GM19193 (cell line): ENCODE results near the gene SNCB.

Experiments used
- POLR2A ChIP-seq: IDR thresholded peaks from 4 replicates; pipeline ENCODE4 v1.6.1; 2011; ENCODE audit not compliant: insufficient read depth, insufficient read length; ENCODE audit errors: extremely low read depth

The SNCB gene

GRCh38 chr5:176609724-176610434, 20.5 kb downstream of the SNCB start, which contains the start of gene GPRIN1:
Gene GPRIN1, minus strand, starts transcription at chr5:176610156. Its CDS starts 10,322 bp downstream, at chr5:176599834.
- peak; percentile 32 for TF ChIP-seq POLR2A

- no peak for TF ChIP-seq POLR2A
Observed at GRCh38 chr5:176608937-176609723, 21.2 kb downstream of the SNCB start.

DNA sequence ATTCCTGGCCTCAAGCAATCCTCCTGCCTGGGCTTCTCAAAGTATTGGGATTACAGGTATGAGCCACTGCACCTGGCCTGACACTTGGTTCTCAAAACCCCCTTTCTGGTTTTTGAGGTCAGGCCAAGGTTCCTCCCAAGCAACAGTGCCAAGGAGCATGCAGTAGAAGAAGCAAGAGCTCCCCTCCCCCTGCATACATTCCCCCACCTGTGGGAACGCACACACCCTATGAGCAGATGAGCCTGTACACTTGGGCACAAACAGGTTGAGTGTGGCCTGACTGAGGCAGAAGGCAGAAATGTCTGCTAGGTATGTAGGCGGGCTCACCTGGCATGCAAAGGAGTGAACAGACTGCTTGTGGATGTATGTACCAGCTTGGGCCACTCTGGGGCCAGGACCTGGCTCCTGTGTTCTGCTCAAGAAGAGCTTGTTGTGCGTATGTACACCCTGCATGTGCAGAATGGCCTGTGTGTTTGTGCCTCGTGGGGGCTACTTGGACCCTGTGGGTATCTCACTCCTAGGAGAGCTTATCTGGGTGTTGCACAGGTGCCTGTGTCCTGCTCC, 22.1 kb downstream of the SNCB start:
- TF ChIP-seq POLR2A, result no peak

DNA sequence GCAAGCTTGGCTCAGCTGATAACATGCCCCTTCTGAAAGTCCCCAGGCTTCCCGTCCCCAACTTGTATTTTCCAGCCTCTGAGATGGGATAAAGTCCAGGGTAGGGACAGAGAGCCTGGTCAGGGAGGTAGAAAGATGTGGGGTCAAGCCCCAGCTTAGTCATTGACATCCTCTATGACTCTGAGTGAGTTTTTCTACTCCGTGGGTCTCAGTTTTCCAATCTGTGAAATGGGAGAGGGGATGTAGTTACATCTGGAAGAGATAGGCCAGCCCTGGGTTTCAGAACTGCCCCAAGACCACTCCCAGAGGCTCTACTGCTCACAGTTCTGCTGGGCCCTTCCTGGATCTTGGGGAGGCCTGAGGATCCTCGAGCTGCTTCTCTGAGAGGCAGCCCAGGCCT, 23.5 kb downstream of the SNCB start:
- TF ChIP-seq POLR2A, result no peak

DNA sequence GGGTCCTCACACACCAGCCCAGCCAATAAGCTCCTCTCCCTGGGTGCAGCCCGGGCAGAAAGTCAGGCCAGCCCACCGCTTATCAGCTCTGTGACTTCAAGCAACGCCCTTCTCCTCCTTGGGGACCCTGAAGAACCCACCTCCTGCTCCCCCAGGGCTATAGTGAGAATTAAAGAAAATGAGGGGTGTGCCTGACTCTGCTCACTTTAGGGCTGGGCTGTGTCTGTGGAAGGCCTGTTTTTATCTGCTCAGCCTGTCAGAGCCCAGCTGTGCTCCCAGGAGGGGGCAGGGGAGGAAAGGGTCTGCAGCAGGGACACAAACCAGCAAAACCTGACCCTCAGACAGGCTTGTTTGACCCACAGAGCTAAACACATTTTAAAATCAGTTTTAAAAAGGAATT, 24.3 kb downstream of the SNCB start:
- TF ChIP-seq POLR2A, result no peak

DNA sequence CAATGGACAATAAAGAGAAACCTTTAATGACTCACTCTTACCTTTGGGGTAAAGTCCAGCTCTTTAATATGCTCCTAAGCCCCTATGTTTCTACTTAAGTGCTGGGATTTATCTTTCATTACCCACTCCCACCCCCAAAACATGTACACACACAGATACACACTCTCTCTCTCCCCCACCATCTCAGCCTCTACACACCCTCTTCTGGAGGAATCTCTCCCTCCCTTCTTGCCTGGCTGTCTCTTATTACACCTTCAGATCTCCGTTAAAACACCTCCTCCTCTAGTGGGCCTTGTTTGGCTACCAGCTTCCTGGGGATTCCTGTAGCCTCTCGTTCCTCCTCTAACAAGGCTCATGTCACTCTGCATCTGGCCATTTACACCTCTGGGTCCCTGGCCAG, 27.2 kb downstream of the SNCB start:
- no peak for TF ChIP-seq POLR2A

GRCh38 chr5:176601901-176602482, 28.3 kb downstream of the SNCB start:
- no peak for TF ChIP-seq POLR2A

- TF ChIP-seq POLR2A, result no peak
Observed at GRCh38 chr5:176597417-176598389, 32.6 kb downstream of the SNCB start.

DNA sequence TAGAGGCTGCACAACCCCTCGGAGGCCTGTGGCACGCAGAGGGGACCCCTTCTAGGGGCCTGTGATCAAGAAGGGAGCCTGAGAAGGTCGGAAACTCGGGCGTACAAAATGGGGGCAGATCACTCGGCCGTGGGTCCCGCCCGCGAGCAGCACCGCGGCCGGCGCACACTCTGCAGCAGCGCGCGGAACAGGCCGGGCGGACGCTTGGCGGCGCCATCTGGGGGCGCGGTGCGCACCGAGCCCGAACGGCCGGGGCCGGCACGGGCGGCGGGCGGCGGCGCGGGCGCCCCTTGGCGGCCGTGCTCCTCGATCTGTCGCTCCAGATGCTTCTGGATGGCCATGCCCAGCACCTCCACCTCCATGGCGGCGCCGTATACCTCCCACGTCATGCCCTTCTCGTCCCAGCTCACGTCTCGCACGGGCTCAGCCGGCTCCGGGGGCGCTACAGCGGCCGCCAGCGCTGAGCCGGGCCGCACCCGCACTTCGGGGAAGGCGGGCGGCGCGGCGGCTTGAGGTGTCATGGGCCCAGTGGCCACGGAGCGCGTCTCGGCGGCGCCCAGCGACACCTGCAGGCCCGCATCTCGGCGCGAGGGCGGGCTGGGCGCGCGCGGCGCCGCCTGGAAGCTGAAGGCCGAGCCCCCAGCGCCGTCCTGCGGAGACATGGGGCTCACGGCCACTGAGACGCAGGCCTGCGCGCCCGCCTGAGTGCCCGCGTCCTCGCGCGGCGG, 33.5 kb downstream of the SNCB start:
- TF ChIP-seq POLR2A, result no peak

GRCh38 chr5:176596069-176596644, 34.2 kb downstream of the SNCB start:
- TF ChIP-seq POLR2A, result no peak

DNA sequence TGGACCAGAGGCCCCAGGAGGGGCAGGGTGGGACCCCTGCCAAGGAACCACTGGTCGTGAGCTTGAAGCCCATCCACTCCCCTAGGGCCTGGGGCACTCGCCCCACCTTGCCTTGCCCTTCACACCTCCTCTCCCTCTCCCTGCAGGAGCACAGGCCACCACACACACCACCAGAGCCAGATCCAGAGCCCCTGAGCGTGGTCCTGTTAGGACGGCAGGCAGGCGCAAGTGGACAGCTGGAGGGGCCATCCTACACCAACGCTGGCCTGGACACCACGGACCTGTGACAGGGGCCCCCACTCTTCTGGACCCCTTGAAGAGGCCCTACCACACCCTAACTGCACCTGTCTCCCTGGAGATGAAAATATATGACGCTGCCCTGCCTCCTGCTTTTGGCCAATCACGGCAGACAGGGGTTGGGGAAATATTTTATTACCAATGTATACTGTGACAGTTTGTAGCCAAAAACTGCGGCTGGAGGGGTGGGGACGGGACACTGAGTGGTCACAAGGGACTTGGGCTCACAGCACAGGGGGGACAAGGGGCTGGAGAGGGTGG, 34.9 kb downstream of the SNCB start:
- no peak for TF ChIP-seq POLR2A

DNA sequence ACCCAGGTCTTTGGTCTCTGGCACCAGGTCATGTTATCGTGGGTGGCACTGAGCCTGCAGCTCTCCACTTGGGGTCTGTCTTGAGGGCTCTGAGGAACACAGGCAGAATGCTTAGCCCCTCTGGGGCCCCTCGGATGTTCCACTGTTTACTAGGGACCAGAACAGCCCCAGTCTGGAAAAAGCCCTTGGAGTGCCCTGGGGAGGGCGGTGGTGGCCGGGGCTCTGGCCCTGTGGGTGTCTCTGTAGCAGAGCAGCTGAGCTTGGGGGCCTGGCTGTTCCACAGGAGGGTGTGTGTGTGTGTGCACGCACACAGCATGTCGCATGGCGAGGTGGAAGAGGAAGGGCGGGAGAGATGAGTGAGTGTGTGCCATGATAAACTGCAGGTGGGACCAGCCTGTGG, 35.8 kb downstream of the SNCB start:
- TF ChIP-seq POLR2A, result no peak

DNA sequence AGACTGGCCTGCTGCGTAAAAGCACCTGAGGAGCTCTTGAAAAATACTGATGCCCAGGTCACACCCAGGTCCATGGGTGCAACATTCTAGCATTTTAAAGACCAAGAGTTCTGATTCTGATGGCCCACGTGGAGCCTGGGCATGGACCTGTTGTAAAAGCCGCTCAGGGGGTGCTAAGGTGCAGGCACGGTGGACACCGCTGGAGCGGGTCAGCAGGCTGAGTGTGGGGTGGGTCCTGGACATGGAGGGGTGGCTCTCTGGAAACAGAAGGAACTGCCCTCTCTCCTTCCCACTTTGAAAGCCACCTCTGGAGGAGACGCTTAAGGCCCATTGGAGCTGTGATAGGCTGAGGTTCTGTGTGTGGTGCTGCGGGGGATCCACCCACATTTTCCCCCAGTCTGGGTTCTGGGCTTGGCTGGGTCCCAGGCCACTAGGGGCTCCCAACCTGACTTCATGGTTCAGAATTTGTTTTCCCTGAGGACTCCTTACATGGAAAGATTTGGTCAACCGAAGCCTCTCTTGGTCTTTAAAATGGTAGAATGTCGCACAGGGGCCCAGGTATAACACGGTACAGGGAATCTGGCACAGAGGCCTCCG, 37.0 kb downstream of the SNCB start:
- no peak for TF ChIP-seq POLR2A
